BE2C (cell line): ENCODE results near the gene DLG3.

ENCODE experiments used
- DNase-seq: peaks from one replicate; pipeline ENCODE4 v3.0.0-alpha.2; 2020
- H3K27me3 ChIP-seq: fragments of 250-450 bp; sonication (Bioruptor Pico); 2 replicates; pipeline ENCODE4 v1.5.1; 2020; ENCODE audit warnings: mild to moderate bottlenecking
- H3K36me3 ChIP-seq: fragments of 250-450 bp; sonication (Bioruptor Pico); 2 replicates; pipeline ENCODE4 v1.5.1; 2020; ENCODE audit warnings: mild to moderate bottlenecking
- H3K4me1 ChIP-seq: fragments of 250-450 bp; sonication (Bioruptor Pico); 2 replicates; pipeline ENCODE4 v1.5.1; 2020
- H3K4me3 ChIP-seq: 2 replicates; pipeline ENCODE4 v1.5.1; 2011; ENCODE audit warnings: low read depth, low read length
- H3K9me3 ChIP-seq: fragments of 250-450 bp; sonication (Bioruptor Pico); 2 replicates; pipeline ENCODE4 v1.5.1; 2020
- TF ChIP-seq, protein P1 (sequence below): IDR thresholded peaks from 2 replicates; pipeline ENCODE4 v1.5.1; 2012; ENCODE audit warnings: mild to moderate bottlenecking, low read depth, low read length

Gene DLG3

DNA sequence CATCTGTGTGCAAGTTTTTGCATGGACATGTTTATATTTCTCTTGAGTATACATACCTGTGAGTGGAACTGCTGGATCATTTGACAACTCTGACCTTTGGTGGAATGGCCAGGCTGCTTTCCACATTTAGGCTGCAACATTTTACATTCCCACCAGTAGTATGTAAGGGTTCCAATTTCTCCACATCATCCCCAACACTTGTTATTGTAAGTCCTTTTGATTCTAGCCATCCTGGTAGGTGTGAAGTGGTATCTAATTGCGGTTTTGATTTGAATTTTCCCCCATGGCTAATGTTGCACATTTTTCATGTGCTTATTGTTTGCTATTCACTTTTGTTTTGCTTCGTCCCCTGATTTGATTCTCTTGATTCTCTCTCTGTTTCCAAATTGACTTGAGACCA is 16.4 kb downstream of the DLG3 start:
- Histone ChIP-seq H3K36me3 (no peaks in the 10 kb centered on the region), H3K27me3 (no peaks in the 10 kb centered on the region), H3K9me3 (no peaks in the 10 kb centered on the region), H3K4me1 (no peaks in the 10 kb centered on the region), H3K4me3 (no peak overlapping the region)
- DNase-seq: no peak
- TF ChIP-seq, protein P1, sequence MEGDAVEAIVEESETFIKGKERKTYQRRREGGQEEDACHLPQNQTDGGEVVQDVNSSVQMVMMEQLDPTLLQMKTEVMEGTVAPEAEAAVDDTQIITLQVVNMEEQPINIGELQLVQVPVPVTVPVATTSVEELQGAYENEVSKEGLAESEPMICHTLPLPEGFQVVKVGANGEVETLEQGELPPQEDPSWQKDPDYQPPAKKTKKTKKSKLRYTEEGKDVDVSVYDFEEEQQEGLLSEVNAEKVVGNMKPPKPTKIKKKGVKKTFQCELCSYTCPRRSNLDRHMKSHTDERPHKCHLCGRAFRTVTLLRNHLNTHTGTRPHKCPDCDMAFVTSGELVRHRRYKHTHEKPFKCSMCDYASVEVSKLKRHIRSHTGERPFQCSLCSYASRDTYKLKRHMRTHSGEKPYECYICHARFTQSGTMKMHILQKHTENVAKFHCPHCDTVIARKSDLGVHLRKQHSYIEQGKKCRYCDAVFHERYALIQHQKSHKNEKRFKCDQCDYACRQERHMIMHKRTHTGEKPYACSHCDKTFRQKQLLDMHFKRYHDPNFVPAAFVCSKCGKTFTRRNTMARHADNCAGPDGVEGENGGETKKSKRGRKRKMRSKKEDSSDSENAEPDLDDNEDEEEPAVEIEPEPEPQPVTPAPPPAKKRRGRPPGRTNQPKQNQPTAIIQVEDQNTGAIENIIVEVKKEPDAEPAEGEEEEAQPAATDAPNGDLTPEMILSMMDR: no peak

DNA sequence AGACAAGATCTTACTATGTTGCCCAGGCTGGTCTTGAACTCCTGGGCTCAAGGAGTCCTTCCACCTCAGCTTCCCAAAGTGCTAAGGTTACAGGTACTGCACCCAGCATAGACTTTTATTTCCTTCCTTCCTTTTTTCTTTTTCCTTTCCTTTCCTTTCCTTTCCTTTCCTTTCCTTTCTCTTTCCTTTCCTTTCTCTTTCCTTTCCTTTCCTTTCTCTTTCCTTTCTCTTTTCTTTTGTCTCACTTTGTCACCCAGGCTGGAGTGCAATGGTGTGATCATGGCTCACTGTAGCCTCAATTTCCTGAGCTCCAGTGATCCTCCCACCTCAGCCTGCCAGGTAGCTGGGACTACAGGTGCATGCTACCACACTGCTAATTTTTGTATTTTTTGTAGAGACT is 19.4 kb downstream of the DLG3 start:
- H3K4me3 ChIP-seq: no peak overlapping the region
- no peaks in the 10 kb centered on the region for H3K9me3 ChIP-seq
- no peaks in the 10 kb centered on the region for H3K27me3 ChIP-seq
- TF ChIP-seq, protein P1: no peak
- no peak for DNase-seq
- H3K4me1 ChIP-seq: no peaks in the 10 kb centered on the region
- H3K36me3 ChIP-seq: no peaks in the 10 kb centered on the region

- Histone ChIP-seq H3K36me3 (no peaks in the 10 kb centered on the region), H3K9me3 (no peaks in the 10 kb centered on the region), H3K4me3 (no peak overlapping the region), H3K4me1 (no peaks in the 10 kb centered on the region), H3K27me3 (no peaks in the 10 kb centered on the region)
- TF ChIP-seq, protein P1: no peak
- DNase-seq: no peak
Observed at GRCh38 chrX:70466968-70467367, 22.3 kb downstream of the DLG3 start.

GRCh38 chrX:70468709-70469108 is 24.1 kb downstream of the DLG3 start:
- DNase-seq: no peak
- Histone ChIP-seq H3K9me3 (no peaks in the 10 kb centered on the region), H3K4me1 (no peaks in the 10 kb centered on the region), H3K27me3 (no peaks in the 10 kb centered on the region), H3K36me3 (no peaks in the 10 kb centered on the region), H3K4me3 (no peak overlapping the region)
- TF ChIP-seq, protein P1: no peak

DNA sequence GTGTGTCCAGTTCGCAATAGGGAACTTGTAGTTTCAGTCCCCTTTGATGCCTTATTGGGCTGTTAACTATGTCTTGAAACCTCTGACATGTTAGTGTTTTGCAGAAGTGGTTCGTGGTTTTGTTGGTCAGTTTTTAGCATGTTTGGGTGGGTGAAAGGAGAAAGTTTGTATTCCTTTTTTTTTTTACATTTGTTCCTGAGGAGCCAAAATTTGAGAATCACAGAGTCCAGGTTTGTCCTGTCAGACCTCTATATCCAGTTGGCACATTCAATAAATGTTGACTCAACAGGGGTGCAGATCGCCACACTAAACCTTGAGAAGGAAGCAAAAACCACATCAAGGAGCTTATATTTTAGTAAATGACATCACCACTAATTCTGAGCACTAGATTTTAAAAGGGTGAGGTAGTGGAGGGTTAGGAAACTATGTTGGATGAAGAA is 26.2 kb downstream of the DLG3 start:
- TF ChIP-seq, protein P1: no peak
- Histone ChIP-seq H3K36me3 (no peaks in the 10 kb centered on the region), H3K4me3 (no peak overlapping the region), H3K4me1 (no peaks in the 10 kb centered on the region), H3K9me3 (no peaks in the 10 kb centered on the region), H3K27me3 (no peaks in the 10 kb centered on the region)
- DNase-seq: no peak

DNA sequence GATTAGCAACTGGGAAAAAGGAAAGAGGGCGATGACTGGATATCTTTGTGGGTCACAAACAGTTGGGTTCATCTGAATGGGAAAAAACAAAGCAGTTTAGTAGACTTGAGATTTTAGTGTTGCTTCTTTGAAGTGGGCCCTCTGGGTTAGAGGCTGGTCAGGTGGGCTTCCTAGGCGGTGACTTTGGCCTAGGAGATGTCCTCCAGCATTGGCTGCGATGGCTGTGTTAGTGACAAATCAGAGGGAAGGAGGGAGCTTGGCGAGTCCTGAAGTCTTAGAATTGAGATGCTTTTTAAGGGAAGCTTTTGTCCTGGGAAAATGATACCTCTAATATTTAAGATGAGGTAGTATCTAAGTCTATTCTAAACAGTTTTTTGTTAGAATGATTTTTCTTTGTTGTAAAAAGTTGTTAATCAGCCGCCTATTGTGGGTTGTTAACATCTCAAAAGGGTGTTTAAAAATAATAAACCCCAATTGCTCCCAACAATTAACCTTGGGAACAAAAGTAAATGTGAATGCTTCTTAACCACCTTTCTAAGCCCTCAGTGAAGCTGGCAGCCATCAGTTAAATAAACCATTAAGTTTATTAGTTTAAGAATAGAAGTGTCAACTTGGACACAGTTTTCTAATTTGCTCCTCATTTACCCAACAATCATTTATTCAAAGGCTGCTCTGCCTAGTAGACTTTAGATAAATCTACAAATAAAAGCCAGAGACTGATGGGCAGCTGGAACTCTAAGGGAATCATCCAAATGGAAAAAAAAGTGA is 31.7 kb downstream of the DLG3 start:
- DNase-seq: no peak
- Histone ChIP-seq H3K4me1 (no peaks in the 10 kb centered on the region), H3K9me3 (no peaks in the 10 kb centered on the region), H3K4me3 (no peak overlapping the region), H3K27me3 (no peaks in the 10 kb centered on the region), H3K36me3 (no peaks in the 10 kb centered on the region)
- TF ChIP-seq, protein P1: no peak
